NT2/D1 (cell line): ENCODE results near the gene CA9.

Experiments used
- SUZ12 ChIP-seq: IDR thresholded peaks from 2 replicates; pipeline ENCODE4 v1.6.1; 2011; ENCODE audit not compliant: insufficient read length, insufficient read depth; ENCODE audit errors: extremely low read depth
- ZNF274 ChIP-seq: IDR thresholded peaks from 2 replicates; pipeline ENCODE4 v1.6.1; 2011; ENCODE audit warnings: mild to moderate bottlenecking, low read depth, low read length

DNA sequence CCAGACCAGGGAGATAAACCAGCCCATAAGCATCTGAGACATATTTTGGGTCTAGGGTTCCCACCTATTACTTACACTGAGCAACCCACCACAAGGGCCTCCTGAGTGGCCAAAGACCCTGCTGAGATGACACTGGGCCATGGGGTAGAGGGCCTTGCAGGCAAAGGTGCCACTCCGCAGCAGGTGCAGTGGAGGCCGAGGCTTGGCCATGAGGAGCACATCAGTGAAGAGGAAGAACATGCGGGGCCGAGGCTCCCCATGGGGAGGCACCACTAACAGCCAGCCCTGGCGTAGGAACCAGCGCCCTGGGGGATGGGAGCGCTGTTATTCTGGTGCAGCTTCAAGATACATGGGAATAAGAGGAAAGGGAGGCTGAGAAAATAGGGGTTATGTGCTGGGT lies 11.3 kb upstream of the CA9 start:
- no peak for TF ChIP-seq ZNF274
- TF ChIP-seq SUZ12: no peak
